WI38 (cell line): ENCODE data around the gene SPR.

Experiments
- H3K4me3 ChIP-seq: 2 replicates; pipeline ENCODE4 v1.5.1; 2011; ENCODE audit warnings: low read depth, mild to moderate bottlenecking, control low read depth, low read length
- TF ChIP-seq, protein P1 (sequence below): IDR thresholded peaks from 2 replicates; pipeline ENCODE4 v1.5.1; 2012; ENCODE audit warnings: low read depth, mild to moderate bottlenecking, control low read depth, low read length

Gene SPR

DNA sequence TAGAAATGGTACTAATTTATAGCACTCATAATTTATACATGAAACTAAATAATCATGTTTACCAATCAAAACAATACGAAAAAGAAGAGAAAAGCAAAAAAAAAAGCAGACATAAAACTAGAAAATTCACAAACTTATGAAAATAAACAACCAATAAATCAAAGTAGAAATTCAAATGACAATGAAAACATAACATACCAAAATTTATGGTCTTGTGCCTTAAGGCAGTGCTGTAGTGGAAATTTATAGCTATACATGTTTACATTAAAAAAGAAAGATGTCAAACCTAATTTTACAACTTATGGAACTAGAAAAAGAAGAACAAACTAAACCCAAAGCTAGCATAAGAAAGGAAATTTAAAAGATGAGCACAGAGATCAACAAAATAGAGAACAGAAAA lies 16.1 kb upstream of the SPR start:
- TF ChIP-seq, protein P1, sequence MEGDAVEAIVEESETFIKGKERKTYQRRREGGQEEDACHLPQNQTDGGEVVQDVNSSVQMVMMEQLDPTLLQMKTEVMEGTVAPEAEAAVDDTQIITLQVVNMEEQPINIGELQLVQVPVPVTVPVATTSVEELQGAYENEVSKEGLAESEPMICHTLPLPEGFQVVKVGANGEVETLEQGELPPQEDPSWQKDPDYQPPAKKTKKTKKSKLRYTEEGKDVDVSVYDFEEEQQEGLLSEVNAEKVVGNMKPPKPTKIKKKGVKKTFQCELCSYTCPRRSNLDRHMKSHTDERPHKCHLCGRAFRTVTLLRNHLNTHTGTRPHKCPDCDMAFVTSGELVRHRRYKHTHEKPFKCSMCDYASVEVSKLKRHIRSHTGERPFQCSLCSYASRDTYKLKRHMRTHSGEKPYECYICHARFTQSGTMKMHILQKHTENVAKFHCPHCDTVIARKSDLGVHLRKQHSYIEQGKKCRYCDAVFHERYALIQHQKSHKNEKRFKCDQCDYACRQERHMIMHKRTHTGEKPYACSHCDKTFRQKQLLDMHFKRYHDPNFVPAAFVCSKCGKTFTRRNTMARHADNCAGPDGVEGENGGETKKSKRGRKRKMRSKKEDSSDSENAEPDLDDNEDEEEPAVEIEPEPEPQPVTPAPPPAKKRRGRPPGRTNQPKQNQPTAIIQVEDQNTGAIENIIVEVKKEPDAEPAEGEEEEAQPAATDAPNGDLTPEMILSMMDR: no peak
- no peak overlapping the region for H3K4me3 ChIP-seq

DNA sequence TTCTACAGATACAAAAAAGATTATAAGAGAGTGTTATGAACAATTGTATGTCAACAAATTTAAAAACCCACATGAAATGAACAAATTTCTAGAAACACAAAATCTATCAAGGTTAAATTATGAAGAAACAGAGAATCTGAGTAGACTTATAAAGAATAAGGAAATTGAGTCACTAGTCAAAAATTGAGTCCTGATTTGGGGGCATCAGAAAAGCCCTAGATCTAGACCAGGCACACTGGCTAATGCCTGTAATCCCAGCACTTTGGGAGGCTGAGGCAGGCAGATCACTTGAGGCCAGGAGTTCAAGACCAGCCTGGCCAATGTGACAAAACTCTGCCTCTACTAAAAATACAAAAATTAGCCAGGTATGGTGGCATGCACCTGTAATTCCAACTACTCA lies 15.3 kb upstream of the SPR start:
- no peak overlapping the region for H3K4me3 ChIP-seq
- TF ChIP-seq, protein P1: no peak

DNA sequence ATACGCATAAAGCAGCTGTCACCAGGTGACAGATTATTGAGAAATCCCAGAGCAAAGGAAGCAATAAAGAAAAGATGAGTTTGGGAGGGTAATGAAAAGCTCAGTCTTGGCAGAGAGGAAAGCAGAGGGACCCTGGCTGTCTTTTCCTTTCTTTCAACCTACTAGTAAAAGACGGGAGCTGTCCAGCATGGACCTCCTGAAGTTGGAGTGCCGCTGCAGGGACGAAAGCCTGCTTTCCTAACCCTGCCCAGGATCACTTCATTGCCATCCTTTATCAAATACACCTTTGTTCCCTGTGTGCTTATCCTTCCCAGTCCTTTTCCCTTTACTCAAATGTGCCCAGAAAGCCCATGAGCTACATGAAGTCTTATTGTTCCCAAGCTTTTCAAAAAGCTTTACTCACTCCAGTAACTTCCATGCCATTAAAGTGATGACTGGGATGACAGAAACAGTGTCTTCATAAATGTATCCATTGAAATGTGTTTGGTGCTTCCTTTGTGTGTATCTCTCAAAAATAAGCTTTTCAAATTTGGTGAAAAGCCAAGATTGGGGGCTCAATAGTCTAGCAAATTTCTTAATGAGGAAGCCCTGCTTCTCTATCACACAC lies 3.7 kb upstream of the SPR start:
- H3K4me3 ChIP-seq: no peak overlapping the region
- TF ChIP-seq, protein P1: no peak

DNA sequence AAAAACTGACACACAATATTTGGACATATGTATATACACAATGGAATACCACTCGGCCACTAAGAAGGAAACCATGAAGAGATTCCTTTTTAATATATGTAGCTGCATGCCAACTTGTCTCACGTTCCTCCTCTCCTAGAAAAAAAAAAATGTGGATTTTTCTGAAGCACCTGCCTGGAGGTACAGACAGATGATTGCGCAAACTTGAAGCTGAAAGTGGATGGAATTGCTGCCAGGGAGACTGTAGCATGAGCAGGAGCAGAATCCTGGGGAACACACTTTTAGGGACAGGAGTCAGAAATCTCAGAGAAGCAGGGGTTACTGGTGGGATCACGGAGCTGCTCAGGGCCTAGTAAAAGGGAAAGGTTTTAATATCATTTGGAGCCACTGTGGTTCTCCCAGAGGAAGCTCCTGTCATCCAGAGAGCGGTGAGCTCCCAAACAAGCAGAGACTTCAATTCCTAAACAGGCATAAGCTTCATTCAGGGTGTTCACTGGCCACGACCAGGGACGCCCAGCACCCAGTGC lies 640 bp upstream of the SPR start:
- TF ChIP-seq, protein P1: no peak
- peak overlapping the region; percentile 67 for H3K4me3 ChIP-seq

- peak overlapping the region; percentile 67 for H3K4me3 ChIP-seq
- TF ChIP-seq, protein P1: peak; percentile 97
Observed at GRCh38 chr2:72887740-72888437, 681 bp downstream of the SPR start.

GRCh38 chr2:72888438-72889202 lies 1.4 kb downstream of the SPR start:
- TF ChIP-seq, protein P1: no peak
- H3K4me3 ChIP-seq: no peak overlapping the region
